Neural progenitor cell (in vitro differentiated cells): Measurements from ENCODE around the gene NHLRC4. TPM values are rescaled to one million over a fixed set of nuclear protein-coding genes. Genes with fewer than 3 reads are reported as not detected.

Source experiments
- DNase-seq: peaks from one replicate; pipeline ENCODE4 v3.0.0-alpha.2; 2016; ENCODE audit warnings: low spot score
- H2AFZ ChIP-seq: fragments of 200-600 bp; sonication (generic); replicated peaks from 2 replicates; pipeline ENCODE4 v1.6.1; 2016; ENCODE audit warnings: antibody characterized with exemption
- H3F3A ChIP-seq: fragments of 200-600 bp; sonication (generic); 2 replicates; pipeline ENCODE4 v1.6.1; 2016; ENCODE audit warnings: antibody characterized with exemption, low read depth
- H3K27ac ChIP-seq: fragments of 200-600 bp; sonication (generic); 2 replicates; pipeline ENCODE4 v1.5.1; 2016; ENCODE audit warnings: mild to moderate bottlenecking
- H3K27me3 ChIP-seq: fragments of 200-600 bp; sonication (generic); 2 replicates; pipeline ENCODE4 v1.6.1; 2016; ENCODE audit warnings: mild to moderate bottlenecking, moderate library complexity
- H3K36me3 ChIP-seq: fragments of 200-600 bp; sonication (generic); 2 replicates; pipeline ENCODE4 v1.5.1; 2016
- H3K4me1 ChIP-seq: fragments of 200-600 bp; sonication (generic); 2 replicates; pipeline ENCODE4 v1.6.1; 2016; ENCODE audit warnings: mixed run types
- H3K4me2 ChIP-seq: fragments of 200-600 bp; sonication (generic); 2 replicates; pipeline ENCODE4 v1.6.1; 2016
- H3K4me3 ChIP-seq: fragments of 200-600 bp; sonication (generic); 2 replicates; pipeline ENCODE4 v1.5.1; 2016
- H3K79me2 ChIP-seq: fragments of 200-600 bp; sonication (generic); 2 replicates; pipeline ENCODE4 v1.6.1; 2016; ENCODE audit warnings: low read depth
- H3K9ac ChIP-seq: fragments of 200-600 bp; sonication (generic); 2 replicates; pipeline ENCODE4 v1.6.1; 2016
- H3K9me3 ChIP-seq: fragments of 200-600 bp; sonication (generic); 2 replicates; pipeline ENCODE4 v1.5.1; 2016; ENCODE audit warnings: low read depth
- H4K20me1 ChIP-seq: fragments of 200-600 bp; sonication (generic); 2 replicates; pipeline ENCODE4 v1.6.1; 2016; ENCODE audit warnings: low read depth
- H3K27ac Mint-ChIP-seq: 3 replicates; pipeline ENCODE4 v1.8.0; 2021; ENCODE audit warnings: mixed read lengths
- H3K27me3 Mint-ChIP-seq: 2 replicates; pipeline ENCODE4 v1.8.0; 2022; ENCODE audit warnings: low read depth, mild to moderate bottlenecking, inconsistent platforms, moderate library complexity, mixed read lengths; ENCODE audit not compliant: insufficient read depth
- H3K36me3 Mint-ChIP-seq: 3 replicates; pipeline ENCODE4 v1.8.0; 2021; ENCODE audit warnings: mixed read lengths
- H3K4me1 Mint-ChIP-seq: 3 replicates; pipeline ENCODE4 v1.8.0; 2021; ENCODE audit warnings: mixed read lengths
- H3K4me3 Mint-ChIP-seq: 3 replicates; pipeline ENCODE4 v1.8.0; 2021; ENCODE audit warnings: mild to moderate bottlenecking, moderate library complexity, mixed read lengths
- H3K9me3 Mint-ChIP-seq: 3 replicates; pipeline ENCODE4 v1.8.0; 2020; ENCODE audit warnings: mixed read lengths
- EZH2 ChIP-seq: fragments of 200-600 bp; sonication (generic); IDR thresholded peaks from 2 replicates; pipeline ENCODE4 v1.6.1; 2017; ENCODE audit warnings: antibody characterized with exemption, mild to moderate bottlenecking, moderate library complexity
- EZH2phosphoT487 ChIP-seq: fragments of 200-600 bp; sonication (generic); IDR thresholded peaks from 2 replicates; pipeline ENCODE4 v1.6.1; 2017; ENCODE audit warnings: antibody characterized with exemption
- total RNA-seq: library from RNA; depleted of rRNA; stranded (reverse); fragments of >200 nt; gene quantifications from 2 replicates; pipeline ENCODE4 v1.2.3, GENCODE V29; 2015; ENCODE audit warnings: low replicate concordance
- TF ChIP-seq, protein P1 (sequence below): fragments of 200-600 bp; sonication (generic); IDR thresholded peaks from 2 replicates; pipeline ENCODE4 v1.5.1; 2017; ENCODE audit warnings: antibody characterized with exemption, mild to moderate bottlenecking

NHLRC4 gene
- total RNA-seq, 1 donor from 2014 or later, result not detected

DNA sequence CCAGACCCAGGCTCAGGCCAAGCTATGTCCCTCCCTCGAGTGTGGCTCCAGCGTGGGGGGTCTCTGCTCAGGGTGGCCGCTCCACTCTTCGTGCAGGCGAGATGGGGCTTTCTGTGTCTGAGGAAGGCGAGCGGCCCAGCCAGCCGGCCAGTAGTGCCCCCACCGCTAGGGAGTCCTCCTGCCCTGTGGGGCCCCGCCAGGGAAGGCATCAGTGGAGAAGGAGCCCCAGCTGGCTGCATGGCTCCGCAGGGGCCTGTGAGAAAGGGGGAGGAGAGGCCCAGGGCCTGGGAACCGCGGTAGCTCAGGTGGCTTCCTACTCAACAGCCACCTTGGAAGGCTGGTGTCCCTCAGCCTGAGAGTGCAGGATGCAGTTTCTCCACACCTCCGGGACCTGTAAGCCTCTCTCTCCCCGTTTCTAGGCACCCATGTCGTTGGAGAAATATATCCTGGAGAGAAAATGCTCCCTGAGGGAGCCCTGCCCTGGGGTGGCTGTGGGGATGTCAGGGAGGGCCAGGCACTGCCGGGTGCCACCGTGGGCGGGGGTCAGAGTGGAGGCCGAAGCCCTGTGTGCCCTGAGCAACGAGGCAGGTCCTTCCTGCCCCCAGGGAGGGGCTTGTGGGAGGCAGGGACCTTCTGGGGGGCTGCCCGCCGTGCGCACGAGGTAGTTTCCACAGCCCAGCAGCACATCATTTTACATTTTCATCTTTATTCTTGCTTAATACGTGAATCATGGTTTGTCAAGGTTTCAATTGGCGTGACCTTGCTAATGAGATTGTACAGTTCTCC is 6.3 kb downstream of the NHLRC4 start:
- H3K27ac Mint-ChIP-seq, result no peak overlapping the region
- TF ChIP-seq EZH2phosphoT487 (no peak), EZH2 (no peak)
- TF ChIP-seq, protein P1, sequence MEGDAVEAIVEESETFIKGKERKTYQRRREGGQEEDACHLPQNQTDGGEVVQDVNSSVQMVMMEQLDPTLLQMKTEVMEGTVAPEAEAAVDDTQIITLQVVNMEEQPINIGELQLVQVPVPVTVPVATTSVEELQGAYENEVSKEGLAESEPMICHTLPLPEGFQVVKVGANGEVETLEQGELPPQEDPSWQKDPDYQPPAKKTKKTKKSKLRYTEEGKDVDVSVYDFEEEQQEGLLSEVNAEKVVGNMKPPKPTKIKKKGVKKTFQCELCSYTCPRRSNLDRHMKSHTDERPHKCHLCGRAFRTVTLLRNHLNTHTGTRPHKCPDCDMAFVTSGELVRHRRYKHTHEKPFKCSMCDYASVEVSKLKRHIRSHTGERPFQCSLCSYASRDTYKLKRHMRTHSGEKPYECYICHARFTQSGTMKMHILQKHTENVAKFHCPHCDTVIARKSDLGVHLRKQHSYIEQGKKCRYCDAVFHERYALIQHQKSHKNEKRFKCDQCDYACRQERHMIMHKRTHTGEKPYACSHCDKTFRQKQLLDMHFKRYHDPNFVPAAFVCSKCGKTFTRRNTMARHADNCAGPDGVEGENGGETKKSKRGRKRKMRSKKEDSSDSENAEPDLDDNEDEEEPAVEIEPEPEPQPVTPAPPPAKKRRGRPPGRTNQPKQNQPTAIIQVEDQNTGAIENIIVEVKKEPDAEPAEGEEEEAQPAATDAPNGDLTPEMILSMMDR, result no peak
- H3K9ac ChIP-seq, result no peak overlapping the region
- H2AFZ ChIP-seq, result no peak overlapping the region
- H3K4me3 ChIP-seq, result no peak overlapping the region
- no peaks in the 10 kb centered on the region for H3K36me3 ChIP-seq
- H3K27me3 Mint-ChIP-seq, result peaks cover 6% of the 10 kb centered on the region
- H3K27me3 ChIP-seq, result no peaks in the 10 kb centered on the region
- peaks cover 7% of the 10 kb centered on the region for H3K4me1 ChIP-seq
- peaks cover 12% of the 10 kb centered on the region for H3F3A ChIP-seq
- H3K9me3 ChIP-seq, result no peaks in the 10 kb centered on the region
- H3K79me2 ChIP-seq, result peaks cover 9% of the 10 kb centered on the region
- no peaks in the 10 kb centered on the region for H3K36me3 Mint-ChIP-seq
- no peak overlapping the region for H3K4me2 ChIP-seq
- no peak overlapping the region for H3K27ac ChIP-seq
- H3K4me1 Mint-ChIP-seq, result peaks cover 25% of the 10 kb centered on the region
- H4K20me1 ChIP-seq, result peaks cover 27% of the 10 kb centered on the region
- no peak overlapping the region for H3K4me3 Mint-ChIP-seq
- no peaks in the 10 kb centered on the region for H3K9me3 Mint-ChIP-seq
- DNase-seq, result no peak

- no peaks in the 10 kb centered on the region for H3K9me3 ChIP-seq
- no peak for TF ChIP-seq EZH2
- TF ChIP-seq, protein P1, result no peak
- no peak for TF ChIP-seq EZH2phosphoT487
- no peak overlapping the region for H2AFZ ChIP-seq
- peaks cover 6% of the 10 kb centered on the region for H3K27me3 Mint-ChIP-seq
- peaks cover 21% of the 10 kb centered on the region for H3K4me1 Mint-ChIP-seq
- H3K79me2 ChIP-seq, result peaks cover 9% of the 10 kb centered on the region
- H3K27me3 ChIP-seq, result no peaks in the 10 kb centered on the region
- H3K27ac Mint-ChIP-seq, result no peak overlapping the region
- peaks cover 7% of the 10 kb centered on the region for H3F3A ChIP-seq
- H3K4me2 ChIP-seq, result no peak overlapping the region
- peaks cover 36% of the 10 kb centered on the region for H4K20me1 ChIP-seq
- H3K36me3 Mint-ChIP-seq, result no peaks in the 10 kb centered on the region
- H3K36me3 ChIP-seq, result no peaks in the 10 kb centered on the region
- no peaks in the 10 kb centered on the region for H3K9me3 Mint-ChIP-seq
- H3K4me3 ChIP-seq, result no peak overlapping the region
- no peak for DNase-seq
- H3K27ac ChIP-seq, result no peak overlapping the region
- H3K9ac ChIP-seq, result no peak overlapping the region
- no peak overlapping the region for H3K4me3 Mint-ChIP-seq
- H3K4me1 ChIP-seq, result peaks cover under 1% of the 10 kb centered on the region
These were observed 7.4 kb downstream of the NHLRC4 start for GRCh38 chr16:574021-574760.

- Histone ChIP-seq H3K79me2 (peaks cover 3% of the 10 kb centered on the region), H2AFZ (no peak overlapping the region), H3K9ac (no peak overlapping the region), H3K27ac (no peak overlapping the region), H3K4me3 (no peak overlapping the region), H3F3A (peaks cover 4% of the 10 kb centered on the region), H3K27me3 (no peaks in the 10 kb centered on the region), H4K20me1 (peaks cover 37% of the 10 kb centered on the region), H3K36me3 (no peaks in the 10 kb centered on the region), H3K4me1 (no peaks in the 10 kb centered on the region), H3K4me2 (no peak overlapping the region), H3K9me3 (no peaks in the 10 kb centered on the region)
- Mint-ChIP-seq H3K36me3 (no peaks in the 10 kb centered on the region), H3K27ac (no peak overlapping the region), H3K27me3 (peaks cover 6% of the 10 kb centered on the region), H3K4me1 (peaks cover 17% of the 10 kb centered on the region), H3K9me3 (no peaks in the 10 kb centered on the region), H3K4me3 (no peak overlapping the region)
- TF ChIP-seq EZH2phosphoT487 (no peak), EZH2 (no peak)
- TF ChIP-seq, protein P1, result no peak
- no peak for DNase-seq
These were observed 8.8 kb downstream of the NHLRC4 start for GRCh38 chr16:575354-576196.
